Measurements from ENCODE around the gene DNAJB11.

DNA sequence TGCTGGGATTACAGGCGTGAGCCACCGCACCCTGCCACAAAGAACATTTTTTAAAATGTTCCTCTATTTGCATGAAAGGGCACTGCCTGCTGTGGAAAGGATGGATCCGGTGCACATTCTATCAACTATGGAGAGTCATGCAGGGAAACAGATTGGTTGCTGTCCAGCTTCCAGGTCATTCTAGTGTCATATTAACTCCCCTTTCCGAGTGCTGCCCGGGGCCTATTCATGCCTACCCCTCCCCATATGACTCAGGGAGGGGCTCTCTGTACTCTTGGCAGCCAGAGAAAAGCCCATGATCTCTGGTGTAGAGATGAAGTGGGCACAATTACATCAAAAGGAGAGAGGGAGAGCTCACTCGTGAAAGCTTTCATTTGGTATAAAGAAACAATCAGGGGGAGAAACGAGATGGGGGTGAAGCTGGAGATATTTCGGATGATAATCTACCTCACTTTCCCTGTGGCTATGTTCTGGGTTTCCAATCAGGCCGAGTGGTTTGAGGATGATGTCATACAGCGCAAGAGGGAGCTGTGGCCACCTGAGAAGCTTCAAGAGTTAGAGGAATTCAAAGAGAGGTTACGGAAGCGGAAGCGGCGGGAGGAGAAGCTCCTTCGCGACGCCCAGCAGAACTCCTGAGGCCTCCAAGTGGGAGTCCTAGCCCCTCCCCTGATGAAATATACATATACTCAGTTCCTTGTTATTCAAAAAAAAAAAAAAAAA, 26.2 kb downstream of the DNAJB11 start:
- TF ChIP-seq POLR2A (IDR thresholded peaks at IDR 0.05), result no peak
- TF ChIP-seq, protein P1, sequence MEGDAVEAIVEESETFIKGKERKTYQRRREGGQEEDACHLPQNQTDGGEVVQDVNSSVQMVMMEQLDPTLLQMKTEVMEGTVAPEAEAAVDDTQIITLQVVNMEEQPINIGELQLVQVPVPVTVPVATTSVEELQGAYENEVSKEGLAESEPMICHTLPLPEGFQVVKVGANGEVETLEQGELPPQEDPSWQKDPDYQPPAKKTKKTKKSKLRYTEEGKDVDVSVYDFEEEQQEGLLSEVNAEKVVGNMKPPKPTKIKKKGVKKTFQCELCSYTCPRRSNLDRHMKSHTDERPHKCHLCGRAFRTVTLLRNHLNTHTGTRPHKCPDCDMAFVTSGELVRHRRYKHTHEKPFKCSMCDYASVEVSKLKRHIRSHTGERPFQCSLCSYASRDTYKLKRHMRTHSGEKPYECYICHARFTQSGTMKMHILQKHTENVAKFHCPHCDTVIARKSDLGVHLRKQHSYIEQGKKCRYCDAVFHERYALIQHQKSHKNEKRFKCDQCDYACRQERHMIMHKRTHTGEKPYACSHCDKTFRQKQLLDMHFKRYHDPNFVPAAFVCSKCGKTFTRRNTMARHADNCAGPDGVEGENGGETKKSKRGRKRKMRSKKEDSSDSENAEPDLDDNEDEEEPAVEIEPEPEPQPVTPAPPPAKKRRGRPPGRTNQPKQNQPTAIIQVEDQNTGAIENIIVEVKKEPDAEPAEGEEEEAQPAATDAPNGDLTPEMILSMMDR (IDR thresholded peaks at IDR 0.05), result no peak
- no peak for TF ChIP-seq EP300 (IDR thresholded peaks at IDR 0.05)
- TF ChIP-seq POLR2AphosphoS5 (IDR thresholded peaks at IDR 0.05), result no peak
